HG03060 (cell line): ENCODE results near the gene TPK1.
A peak's percentile ranks its signal among the peaks of the same experiment; 100 is the strongest.

ENCODE experiments used
- ATAC-seq: cut with Tn5 transposase; IDR thresholded peaks from one replicate; pipeline ENCODE4 v1.9.1; 2021; ENCODE audit warnings: low read depth, moderate number of reproducible peaks; ENCODE audit not compliant: unreplicated experiment

Gene TPK1

DNA sequence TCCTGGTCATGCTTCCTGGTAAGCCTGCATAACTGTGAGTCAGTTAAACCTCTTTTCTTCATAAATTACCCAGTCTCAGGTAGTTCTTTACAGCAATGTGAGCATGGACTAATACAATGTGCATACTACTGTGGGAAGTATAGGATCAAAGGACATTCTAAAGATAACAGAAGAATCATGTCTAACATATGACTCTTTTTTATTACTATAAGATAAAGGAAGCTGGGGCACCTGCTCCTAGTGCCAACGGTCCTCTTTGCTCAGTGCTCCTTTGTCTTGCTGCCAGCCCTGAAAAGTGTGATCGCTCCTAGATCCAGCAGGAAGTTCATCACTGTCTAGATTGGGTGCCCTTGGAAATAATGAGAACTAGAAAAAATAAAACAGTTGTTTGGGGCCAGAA lies 289.1 kb downstream of the TPK1 start:
- no peak for ATAC-seq

DNA sequence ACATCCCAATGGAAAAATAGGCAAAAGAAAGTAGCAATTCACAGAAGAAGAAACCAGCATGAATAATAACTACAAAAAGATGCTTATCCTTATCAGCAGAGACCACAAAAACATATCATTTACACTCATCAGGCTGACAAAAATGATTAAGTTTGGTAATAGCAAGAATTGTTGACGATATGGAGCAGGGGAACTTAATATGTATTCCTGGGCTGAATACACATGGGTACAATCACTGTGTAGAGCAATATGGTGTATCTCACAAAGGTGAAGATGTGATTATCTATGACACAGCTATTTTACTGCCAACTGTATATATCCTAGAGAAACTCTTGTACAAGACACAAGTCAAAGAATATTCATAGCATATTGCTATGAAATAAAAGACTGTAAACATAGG lies 290.5 kb downstream of the TPK1 start:
- ATAC-seq = no peak

- no peak for ATAC-seq
Measured at GRCh38 chr7:144534655-144535395, 301.0 kb downstream of the TPK1 start.

- no peak for ATAC-seq
Measured at GRCh38 chr7:144534196-144534595, 301.7 kb downstream of the TPK1 start.

DNA sequence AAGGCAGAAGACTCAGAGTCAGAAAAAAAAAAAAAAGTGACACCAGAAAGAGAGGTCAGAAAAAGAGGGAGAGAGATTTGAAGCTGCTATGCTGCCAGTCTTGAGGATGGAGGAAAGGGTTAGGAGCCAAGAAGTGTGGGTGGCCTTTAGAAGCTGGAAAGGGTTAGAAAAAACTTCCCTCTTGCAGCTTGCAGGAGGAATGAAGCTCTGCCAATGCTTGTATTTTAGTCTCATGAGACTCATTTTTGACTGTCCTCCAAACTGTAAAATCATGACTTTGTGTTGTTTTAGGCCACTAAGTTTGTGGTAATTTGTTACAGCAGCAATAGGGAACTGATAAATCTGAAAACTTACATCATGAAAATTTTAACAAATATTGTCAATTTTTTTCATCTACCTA lies 304.7 kb downstream of the TPK1 start:
- no peak for ATAC-seq

- ATAC-seq = peak; percentile 92
Measured at GRCh38 chr7:144529269-144529926, 306.5 kb downstream of the TPK1 start.

DNA sequence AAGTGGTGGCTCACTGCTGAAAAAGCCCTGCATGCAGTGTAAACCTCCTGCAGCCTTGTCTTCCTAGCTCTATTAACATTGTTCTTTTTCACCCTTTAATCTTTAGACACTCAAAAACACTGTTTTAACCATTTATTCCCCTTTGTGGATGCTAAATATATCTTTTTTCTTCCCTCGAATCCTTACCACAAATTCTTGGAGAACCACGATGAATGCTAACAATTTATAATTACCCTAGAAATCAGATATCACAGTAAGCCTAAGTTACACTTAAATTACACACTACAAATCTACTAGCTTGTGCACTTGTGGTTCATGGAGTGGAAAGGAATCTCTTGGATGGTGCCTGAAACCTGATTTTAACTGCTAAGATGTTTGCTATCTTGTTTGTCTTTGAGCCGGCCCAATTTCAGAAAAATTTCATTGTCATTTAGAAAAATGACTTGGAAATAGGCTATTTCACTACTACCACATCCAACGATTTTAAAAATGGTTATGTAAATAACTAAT lies 307.3 kb downstream of the TPK1 start:
- no peak for ATAC-seq

DNA sequence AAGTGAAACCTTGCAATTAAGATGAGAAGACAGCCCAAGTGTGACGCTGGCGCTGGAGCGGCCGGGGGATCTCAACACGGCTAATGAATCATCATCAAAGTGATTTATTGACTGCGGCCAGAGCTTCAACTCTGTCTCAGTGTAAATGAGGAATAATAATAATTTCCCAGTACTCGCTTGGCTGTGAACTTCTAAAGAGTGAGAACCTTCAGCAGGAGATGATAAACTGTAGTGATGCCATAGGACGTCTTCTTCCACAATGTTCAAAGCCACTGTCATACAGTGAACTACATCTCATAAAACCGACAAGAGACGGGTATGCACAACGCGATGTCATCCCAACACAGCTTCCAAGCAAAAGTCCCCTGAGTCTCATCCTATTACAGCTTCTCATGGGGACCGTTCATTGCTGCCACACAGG lies 308.8 kb downstream of the TPK1 start:
- ATAC-seq = no peak

- ATAC-seq = no peak
Measured at GRCh38 chr7:144525956-144526355, 309.9 kb downstream of the TPK1 start.

DNA sequence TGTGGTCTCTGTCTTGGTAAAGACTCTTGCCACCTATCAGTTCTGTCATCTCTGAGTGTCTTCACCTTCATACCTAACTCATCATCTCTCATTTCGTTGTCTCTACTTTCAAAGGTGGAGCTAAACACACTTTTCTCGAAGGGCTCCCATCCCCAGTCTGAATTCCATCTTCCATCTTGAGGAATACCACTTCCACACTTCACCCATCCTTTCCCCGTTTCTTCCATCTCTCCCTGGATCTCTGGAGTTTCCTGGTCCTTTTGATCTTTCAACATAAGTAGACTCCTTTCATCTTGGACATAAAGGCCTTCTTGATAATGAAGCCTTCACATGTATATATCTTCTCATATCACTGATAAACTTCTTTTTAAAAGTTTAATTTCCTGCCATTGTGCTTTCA lies 311.6 kb downstream of the TPK1 start:
- no peak for ATAC-seq

- ATAC-seq = no peak
Measured at GRCh38 chr7:144523621-144524020, 312.2 kb downstream of the TPK1 start.

GRCh38 chr7:144519925-144520324 lies 315.9 kb downstream of the TPK1 start:
- no peak for ATAC-seq

- no peak for ATAC-seq
Measured at GRCh38 chr7:144518360-144518759, 317.5 kb downstream of the TPK1 start.

GRCh38 chr7:144517749-144518148 lies 318.1 kb downstream of the TPK1 start:
- ATAC-seq = no peak

DNA sequence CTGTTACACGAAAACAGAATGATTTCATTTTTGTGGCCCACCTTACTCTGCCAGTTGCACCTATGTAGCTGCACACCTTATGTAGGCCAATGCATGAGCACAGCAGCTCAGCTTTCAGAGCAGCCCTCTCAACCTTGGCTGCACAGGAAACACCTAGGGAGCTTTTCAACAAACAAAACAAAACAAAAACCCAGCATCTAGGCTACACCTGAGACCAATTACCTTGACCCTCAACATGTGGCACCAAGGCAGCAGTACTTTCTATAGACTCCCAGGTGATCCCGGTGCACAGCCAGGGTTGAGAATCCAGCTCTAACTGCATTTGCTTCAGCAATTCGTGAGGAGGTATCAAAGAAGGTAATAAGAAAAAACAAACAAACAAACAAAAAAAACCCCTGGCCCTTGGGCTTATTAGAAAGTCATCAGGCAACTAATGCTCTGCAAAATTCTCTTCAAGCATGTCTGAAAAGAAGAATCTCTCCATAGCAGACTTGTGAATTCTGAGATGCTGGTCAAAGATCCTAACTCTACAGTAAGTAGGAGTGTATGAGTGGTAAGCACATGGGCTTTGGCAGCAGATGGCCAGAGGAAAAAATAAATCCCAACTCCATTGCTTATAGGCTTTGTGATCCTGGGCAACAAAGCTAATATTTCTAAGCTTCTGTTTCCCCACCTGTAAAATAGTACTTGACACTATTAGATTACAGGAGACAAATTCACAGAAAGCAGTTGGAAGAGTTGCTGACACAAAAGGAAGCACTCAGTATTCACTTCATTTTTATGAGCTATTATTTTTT lies 318.9 kb downstream of the TPK1 start:
- no peak for ATAC-seq

GRCh38 chr7:144513334-144513733 lies 322.5 kb downstream of the TPK1 start:
- no peak for ATAC-seq

DNA sequence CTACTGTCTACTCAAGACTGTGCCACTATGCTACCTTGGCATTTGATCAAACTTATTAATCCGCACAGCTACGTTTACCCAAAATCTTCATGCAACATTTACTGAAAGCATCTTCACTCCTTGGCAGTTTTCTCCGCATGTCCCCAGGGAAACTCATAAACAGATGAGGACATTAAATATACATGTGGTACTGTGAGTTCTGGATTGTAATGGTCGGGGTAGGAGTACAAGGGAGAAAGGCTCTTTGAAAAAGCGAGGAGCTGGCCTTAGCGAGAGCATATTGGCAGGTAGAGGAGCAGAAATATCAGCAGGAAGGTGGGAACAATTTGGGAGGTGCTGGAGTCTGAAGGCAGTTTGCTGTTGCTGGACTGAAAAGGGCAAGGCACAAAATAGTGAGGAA lies 325.2 kb downstream of the TPK1 start:
- no peak for ATAC-seq

- ATAC-seq = peak; percentile 89
Measured at GRCh38 chr7:144508702-144509101, 327.2 kb downstream of the TPK1 start.

DNA sequence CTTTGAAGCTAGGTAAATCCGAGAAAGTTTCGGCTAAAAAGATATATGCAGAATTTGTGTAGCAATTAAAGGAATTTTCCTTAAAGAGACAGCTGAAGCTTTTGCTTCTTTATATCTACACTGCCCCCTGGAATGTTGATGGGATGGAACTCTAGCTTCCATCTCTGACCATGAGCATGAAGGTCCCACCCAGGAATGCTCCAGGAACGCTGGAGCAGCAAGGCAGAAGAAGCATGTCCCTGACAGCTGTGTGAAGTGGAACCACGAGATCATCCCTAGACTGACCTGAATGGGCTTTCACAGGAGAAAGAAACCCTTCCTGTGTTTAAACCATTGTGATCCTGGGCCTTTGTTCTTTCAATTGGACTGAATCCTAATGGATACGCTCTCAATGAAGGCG lies 332.6 kb downstream of the TPK1 start:
- ATAC-seq = no peak

- ATAC-seq = no peak
Measured at GRCh38 chr7:144500225-144500624, 335.6 kb downstream of the TPK1 start.

- no peak for ATAC-seq
Measured at GRCh38 chr7:144497282-144497681, 338.6 kb downstream of the TPK1 start.
